Inflammatory macrophage treated with lipopolysaccharide for 4 hours (primary cell): ENCODE measurements around the gene SELL.
"Not testable (repeated sequence)": the region's sequence is repeated elsewhere in the genome, so short reads cannot be mapped to it uniquely, and the experiment has no call there.

Source experiments
- DNase-seq: peaks from one replicate; pipeline ENCODE4 v3.0.0-alpha.2; 2020

SELL gene

DNA sequence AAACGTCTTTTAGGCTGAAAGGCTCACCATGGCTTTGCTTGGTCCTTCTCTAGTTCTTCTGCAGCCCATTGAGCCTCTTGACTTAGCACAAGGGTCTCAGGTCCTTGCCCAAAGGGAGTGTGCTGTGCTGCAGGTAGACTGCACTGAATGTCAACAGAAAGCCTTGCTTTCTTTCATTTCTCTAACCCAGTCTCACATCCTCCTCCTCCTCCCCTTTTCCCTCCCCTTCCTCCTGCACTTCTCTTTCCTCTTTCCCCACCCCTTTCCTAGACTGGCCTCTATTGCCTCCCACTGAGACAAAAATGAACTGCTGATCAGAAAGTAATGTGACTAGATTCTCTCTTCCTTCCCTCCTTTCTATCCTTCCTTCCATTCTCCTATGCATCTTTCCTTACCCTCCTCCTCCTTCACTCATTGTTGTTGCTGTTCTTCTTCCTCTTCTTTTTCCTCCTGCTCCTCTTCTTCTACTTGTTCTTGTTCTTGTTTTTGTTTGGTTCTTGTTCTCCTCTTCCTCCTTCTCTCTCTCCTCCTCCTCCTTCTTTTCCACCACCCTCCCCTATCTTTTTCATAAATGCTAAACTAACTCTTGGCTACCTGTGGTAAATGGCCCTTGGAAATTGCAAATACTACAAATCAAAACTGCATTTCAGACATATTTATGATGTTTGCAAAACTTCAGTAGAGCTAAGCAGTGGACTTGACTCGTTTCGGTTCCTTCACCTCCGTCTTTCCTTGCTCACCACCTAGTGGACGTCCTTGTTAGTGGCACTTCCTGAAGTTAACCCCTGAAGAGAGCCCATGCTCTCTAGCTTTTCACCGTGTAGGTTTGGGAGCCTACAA is at the start of gene SELL:
SELL (minus strand) TSS at position 152 of the 840 bp plus-strand sequence; CDS start at position 30, 122 bp downstream.
- DNase-seq = peak; percentile 83

DNA sequence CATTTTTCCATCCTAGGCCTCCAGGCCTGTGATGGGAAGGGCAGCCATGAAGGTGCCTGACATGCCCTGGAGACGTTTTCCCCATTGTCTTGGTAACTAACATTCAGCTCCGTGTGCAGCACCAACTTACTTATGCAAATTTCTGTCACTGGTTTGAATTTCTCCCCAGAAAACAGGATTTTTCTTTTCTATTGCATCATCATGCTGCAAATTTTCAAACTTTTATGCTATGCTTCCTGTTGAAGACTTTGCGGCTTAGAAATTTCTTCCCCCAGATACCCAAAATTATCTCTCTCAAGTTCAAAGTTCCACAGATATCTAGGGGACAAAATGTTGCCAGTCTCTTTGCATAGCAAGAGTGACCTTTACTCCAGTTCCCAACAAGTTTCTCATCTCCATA is 47.6 kb upstream of the SELL start:
- DNase-seq = no peak

DNA sequence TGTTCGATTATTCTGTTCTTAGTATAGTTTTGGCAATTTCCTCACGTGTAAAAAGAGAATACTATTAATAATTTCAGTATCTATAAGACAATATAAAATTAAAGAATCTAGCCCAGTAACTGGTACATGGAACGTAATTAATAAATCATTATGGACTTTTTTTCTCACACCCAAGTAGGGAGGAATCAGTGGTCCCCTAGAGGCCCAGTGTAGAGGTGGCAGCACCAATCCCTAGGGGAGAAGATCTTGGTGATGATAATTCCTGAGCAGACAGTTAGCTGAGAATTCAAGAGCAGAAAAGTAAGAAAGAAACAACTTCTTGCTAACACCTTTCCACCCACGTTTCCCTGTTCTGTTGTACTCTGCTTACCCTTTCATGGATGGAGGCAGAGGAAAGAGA is 42.1 kb upstream of the SELL start:
- DNase-seq = no peak

DNA sequence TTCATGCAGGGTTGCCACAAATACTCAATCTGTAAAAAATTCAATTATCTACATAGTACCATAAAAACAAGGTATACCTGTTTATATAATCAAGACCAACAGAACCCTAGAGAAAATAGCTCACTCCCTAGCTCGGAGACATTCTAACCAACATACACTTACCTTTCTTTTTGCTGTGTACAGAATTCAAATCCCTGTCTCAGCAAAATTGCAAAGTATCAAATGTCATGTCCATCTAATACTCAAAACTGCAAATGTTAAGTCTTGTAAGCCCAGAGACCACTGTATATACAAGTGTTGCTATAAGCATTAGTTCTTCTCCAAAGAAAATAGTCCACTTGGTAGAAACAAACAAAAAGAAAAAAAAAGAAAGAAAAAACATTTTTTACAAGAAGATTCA is 38.6 kb upstream of the SELL start:
- DNase-seq = no peak

DNA sequence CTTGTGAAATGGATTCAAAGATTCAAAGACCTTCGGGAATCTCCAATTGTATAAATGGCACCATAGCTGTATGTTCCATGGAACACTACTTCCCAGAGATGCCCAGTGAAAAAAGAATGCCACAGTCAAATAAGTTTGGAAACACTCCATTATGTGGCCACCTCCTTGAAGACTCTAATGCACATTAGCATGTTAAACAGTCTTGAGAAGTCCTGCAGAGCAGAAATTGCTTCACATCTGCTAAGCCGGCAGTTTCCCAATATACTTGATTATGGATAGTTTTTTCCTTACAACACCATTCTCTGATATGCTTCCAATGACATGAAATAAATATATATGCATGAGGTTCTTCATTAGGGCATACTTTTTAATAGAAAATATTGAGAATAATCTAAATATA is 35.1 kb upstream of the SELL start:
- DNase-seq = no peak

DNA sequence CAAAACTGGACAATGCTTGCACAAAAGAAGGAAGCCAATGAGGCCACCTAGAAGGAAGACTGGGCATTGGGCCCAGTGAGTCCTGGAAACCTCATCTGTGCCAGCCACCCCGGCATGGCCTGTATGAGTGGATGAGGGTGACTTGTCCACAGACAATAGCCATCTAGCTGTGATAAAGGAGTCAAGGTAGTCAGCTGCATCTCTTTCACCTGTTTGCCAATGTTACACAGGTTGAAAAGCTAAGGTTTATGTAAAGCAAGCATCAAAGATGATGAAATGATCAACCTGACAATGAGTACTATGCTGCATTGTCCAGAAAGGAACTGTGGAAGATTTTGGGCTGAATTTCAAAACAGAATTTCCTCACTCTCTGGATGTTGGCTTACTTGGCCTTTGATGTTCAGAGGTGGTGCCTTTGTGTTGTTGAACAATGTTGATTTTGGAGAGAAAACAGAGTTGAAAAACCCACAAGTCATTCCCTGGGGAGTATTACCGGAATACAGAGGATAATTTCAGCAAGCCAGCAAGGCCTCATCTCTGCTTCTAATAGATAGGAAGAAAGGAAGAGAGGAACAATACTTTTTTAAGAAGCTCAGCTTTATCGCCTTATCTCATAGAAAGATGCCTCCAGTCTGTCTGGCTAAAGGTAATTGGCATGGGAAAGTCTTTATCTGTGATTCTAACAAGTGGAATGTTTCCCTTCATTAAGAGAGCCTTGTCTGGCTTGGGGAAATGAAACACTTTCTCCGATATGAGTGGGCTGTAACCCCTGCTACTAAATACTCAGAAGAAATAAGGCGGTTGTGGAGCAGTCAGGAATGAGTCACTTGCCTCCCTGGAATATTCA is 33.8 kb upstream of the SELL start:
- no peak for DNase-seq

DNA sequence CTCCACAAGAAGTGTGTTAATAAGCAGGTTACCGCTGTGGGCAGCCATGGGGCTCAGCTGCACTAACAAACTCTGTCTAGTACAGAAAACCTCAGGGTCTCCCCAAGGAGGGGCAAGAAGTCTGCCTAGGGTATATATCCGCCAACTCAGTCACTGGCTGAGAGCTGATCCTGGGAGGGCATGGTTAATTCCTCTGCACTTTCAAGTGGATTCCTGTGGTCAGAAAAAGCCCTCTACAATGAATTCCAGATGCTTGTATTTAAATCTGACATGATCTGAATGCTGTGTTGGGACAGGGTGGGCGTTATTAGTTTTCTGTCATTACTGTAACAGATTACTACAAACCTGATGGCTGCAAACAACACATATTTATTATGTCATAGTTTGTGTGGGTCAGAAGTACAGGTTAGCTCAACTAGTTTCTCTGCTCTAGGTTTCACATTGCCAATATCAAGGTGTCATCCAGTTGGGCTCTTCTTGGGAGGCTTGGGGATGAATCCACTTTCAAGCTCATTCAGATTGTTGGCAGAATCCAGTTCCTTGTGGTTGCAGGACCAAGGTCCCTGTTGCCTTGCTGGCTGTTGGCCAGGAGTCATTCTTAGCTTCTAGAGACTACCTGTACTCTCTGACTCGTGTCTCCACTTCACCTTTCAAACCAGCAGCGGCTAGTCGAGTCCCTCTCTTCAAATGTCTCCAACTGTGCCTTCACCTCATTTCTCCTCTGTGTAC is 30.4 kb upstream of the SELL start:
- DNase-seq = no peak

DNA sequence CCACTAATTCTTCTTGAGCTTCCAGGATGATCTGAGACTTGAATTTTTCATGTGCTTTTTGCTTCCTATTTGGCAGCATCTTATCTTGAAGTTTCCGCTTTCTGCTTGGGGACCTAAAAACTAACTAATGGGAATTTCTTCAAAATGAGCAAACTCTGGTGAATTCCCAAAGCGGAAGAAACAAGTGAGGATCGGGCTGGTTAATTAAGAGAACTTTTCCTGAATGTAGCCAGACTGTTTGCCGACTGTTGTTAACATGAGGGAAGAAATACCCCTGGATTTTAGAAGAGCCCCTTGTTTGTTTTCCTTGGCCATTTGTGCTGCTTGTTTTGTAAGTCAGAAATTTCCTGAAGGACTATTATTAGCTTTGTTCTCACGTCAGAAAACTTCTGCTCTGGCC is 28.6 kb upstream of the SELL start:
- no peak for DNase-seq

DNA sequence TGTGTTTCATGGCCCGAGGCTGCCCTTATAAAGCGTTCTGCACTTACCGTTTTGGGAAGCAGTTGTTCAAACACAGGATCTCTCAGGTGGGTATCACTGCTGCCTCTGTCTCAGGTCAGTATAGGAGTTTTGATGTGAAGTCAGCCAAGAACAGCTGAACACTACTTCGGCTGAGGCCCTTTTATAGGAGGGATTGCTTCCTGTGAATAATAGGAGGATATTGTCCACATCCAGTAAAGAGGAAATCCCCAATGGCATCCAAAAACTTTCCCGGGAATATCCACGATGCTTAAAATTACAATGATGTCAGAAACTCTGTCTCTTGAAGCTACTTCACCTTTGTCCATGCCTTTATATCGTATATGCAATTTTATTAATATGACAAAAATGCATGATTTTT is 22.5 kb upstream of the SELL start, which contains the start of gene SELE:
SELE (minus strand) TSS at position 156 of the 400 bp plus-strand sequence. CDS start 467 bp downstream, outside the sequence.
- no peak for DNase-seq

DNA sequence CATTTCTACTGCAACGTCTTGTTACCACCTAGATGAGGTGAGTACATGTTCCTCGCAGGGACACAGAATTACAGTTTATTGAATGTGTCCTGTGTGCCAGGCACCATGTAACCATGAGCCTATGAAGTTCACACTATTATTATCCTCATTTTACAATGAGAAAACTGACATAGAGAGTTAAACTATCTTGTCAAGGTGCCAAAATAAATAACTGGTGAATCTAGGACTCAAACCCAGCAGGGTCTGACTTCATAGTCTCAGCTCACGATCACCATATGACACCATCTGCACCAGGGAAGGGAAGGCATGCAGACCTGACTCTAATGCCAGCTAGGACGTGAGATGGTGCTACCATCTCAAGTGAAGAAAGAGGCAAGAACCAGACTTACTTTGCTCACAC is 20.0 kb upstream of the SELL start:
- no peak for DNase-seq

DNA sequence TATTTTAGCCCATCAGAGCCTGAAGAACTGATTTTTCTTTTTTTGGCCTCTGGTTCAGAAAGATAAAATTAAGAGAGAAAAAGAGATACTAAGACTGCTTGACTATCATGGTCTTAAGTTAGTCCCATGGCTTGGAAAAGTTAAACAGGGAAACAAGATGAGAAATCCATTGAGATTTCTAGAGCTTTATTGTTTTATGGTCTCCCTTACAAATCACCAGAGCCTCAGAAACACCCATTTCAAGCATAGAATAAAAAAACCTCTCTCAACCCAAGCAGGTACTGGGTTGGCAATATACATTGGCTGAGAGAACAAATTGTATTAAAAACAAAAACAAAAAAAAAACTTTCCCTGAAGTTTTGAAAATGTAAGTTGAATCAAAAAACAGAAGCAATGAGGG is 18.6 kb upstream of the SELL start:
- DNase-seq = no peak

DNA sequence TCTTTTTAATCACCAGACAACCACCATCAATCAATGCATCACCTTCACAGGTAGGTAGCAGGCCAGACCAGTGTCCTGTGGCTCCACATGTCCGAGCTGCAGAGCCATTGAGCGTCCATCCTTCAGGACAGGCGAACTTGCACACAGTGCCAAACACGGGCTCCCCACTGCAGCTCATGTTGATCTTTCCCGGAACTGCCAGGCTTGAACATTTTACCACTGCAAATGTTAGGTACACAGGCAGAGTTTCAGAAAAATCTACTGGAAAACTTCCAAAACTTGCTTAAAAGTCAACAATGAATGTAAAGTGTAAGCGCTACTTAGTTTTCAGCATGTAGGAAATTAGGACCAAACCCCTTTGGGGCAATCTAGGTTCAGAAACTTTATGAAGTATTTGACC is 15.9 kb upstream of the SELL start:
- DNase-seq = no peak

DNA sequence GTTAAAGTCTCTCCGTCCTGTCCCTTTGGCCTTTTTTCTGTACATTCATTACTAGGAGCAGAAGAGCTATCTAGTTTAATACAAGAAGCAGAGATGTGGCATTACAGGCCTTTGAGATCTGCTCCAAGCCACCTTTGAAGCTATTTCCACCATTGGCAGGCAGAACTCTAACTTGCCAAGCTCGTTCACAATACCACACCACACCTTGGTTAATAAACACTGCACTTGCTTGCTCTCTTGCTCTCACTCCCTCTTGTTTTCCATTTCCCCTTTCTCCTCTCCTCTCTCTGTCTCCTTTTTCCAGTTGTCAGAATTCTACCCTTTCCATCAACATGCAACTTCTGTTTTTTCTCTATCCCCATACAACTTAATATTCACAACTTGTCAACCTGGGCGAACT is 15.4 kb upstream of the SELL start:
- DNase-seq = no peak

DNA sequence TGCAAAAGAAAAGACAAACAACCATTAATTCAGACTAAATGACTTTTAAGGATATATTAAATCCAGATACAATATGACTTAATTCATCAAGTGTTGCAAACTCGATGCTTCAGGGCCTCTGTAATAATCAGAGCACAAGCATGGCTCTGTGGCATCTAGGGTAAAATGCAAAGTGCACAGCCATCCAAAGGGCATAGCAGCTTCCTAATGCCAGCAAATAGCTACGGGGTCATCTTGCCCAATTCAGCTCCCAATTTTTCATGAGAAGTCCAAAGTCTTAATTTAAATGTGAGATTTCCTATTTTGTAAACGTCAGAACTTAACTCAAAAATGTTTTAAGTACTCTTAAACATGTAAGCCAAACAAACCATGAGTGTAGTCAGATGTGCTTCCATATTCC is 14.5 kb upstream of the SELL start:
- DNase-seq = no peak

DNA sequence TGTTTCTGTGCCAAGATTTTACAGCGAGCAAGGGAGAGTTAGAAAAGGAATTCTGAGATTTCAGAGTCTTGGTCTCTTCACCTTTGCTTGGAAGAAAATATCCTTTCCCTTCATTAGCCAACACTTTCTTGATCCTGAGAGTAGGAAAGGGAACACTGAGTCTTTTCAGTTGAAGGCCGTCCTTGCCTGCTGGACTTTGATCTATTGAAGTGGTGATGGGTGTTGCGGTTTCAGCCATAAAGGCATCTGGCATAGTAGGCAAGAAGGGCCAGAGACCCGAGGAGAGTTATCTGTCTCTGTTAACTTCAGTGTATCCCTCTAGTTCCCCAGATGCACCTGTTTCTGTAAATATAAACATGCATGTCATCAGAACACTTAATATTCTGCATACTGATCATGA is 12.7 kb upstream of the SELL start:
- DNase-seq = no peak

DNA sequence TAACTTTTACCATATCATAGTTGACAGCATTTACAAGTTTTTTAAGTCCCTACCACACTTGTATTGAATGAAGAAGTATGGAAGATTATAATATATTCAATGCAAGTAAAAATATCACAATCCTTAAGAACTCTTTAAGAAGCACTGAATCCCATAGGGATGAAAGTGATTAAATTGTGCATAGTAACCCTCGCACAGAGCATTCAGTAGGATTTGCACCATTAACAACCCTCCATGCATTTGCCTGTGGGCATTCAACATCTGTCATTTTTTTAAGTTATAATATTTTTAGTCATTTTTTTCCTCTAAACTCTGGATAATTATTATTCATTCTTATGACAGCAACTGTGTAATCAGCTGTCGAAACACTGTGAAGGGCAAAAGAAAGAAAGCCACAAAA is 12.3 kb upstream of the SELL start:
- DNase-seq = no peak

DNA sequence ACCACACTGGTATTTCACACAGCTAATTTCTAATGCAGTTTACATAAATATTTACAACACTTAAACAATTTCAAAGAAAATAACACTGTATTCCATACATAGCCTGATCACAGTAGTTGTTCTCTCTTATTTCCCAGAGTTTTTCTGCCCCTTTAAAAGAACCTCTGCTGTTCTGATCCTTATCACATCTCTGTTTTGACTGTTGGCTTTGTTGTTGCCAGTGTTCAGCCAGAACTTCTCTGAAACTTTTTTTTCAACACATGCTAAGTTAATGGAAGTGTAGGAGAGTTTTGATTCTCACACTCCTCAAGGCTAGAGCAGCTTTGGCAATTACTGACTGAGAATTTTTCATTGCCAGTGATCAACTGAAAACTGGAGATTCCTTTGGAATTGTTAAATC is 11.4 kb upstream of the SELL start:
- DNase-seq = no peak

DNA sequence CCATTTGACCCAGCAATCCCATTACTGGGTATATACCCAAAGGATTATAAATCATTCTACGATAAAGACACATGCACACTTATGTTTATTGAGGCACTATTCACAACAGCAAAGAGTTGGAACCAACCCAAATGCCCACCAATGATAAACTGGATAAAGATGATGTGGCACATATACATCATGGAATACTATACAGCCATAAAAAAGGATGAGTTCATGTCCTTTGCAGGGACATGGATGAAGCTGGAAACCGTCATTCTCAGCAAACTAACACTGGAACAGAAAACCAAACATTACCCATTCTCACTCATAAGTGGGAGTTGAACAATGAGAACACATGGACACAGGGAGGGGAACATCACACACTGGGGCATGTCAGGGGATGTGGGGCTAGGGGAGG is 3.7 kb upstream of the SELL start:
- DNase-seq = not testable (repeated sequence)

DNA sequence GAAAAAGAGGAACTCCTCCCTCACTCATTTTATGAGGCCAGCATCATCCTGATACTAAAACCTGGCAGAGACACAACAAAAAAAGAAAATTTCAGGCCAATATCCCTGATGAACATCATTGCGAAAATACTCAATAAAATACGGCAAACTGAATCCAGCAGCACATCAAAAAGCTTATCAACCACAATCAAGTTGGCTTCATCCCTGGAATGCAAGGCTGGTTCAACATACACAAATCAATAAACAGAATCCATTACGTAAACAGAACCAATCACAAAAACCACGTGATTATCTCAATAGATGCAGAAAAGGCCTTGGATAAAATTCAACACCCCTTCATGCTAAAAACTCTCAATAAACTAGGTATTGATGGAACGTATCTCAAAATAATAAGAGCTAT is 1.7 kb upstream of the SELL start:
- DNase-seq = not testable (repeated sequence)

DNA sequence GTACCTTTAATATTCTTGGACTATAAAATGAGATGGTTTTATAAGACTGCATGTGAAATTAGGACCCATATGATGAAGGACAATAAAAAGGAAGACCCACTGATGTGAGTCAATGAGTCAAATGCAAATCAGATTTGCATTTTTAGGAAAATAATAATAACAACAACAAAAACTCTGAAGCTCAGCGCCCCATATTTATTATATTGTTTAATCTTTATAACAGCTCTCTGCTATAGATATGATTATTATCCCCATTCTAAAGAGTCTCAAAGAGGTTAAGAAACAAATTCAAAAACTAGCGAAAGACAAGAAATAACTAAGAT is 850 bp upstream of the SELL start:
- no peak for DNase-seq

DNA sequence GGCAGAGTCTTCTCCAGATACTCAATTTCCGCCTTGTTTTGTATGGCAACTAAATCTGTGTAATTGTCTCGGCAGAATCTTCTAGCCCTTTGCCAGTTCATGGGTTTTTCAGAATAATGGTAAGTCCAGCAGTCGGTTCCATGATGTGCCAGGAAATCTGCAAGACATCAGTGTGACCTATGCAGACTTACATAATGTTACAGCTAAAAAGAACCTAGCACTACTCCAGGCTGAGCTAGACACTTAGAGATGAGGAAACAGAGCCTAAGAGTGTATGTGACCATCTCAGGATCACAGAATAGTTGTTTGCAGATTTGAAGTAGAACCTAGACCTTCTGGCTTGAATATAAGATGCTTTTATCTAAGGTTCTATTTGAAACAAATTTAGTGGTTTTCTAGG is 2.8 kb downstream of the SELL start:
- peak; percentile 26 for DNase-seq

DNA sequence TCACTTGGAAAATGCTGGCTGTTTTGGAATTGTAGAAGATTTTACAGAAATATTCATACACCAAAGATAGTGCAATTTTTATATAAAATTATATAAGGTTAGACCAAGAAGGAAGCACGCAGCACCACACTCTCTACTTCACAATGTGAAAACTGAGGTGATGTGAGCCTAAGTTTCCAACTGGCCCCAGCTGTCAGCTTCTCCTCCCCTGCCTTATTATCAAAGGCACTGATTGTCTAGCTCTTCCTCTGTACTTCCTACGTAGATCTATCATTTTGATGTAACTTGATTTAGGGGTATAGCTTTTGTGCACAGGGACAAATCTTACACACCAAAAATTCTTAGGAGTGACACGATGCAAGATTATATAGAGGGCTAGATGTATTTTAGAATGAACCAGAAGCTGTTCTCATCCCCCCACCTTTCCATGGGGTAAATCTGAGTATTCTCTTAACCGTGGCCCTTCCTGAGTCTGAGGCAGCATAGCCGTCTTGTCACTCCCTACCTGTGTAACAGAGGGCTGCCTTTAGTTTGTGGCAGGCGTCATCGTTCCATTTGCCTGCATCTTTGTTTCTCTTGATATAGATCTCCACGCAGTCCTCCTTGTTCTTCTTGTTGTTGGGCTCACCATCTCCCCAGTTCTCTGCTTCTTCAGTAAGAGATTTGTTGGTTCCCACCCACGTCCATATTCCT is 3.4 kb downstream of the SELL start:
- DNase-seq = no peak

DNA sequence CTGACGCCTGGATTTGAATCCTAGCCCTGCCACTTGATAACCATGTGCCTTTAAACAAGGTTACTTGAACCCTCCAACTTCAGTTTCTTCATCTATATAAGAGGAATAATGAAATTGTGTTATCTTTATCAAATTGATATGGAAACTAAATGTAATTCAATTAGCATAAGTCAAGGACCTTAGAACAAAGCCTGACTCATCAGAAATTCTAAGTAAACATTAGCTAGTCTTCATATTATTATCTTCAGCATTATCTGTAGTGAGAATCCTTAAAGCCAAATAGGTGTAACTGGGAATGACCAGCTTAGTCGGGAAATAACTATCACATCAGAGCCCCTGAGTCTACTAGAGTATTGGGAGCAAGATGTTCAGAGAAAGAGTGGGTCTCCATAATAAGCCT is 6.6 kb downstream of the SELL start:
- peak; percentile 29 for DNase-seq
